K562 (cell line): Measurements from ENCODE around the gene RPS28. TPM values are rescaled to one million over a fixed set of nuclear protein-coding genes. Genes with fewer than 3 reads are reported as not detected.

ENCODE experiments used
- CHCHD3 ChIP-seq: fragments of 250-450 bp; sonication (Bioruptor Pico); IDR thresholded peaks from 2 replicates; pipeline ENCODE4 v2.1.2; 2022; ENCODE audit warnings: mild to moderate bottlenecking
- GATA2 ChIP-seq: sonication (generic); formaldehyde crosslinking; IDR thresholded peaks from 2 replicates; pipeline ENCODE4 v1.4.0; 2020; ENCODE audit warnings: mild to moderate bottlenecking, missing genetic modification reagents
- GATAD2A ChIP-seq: fragments of 450-650 bp; IDR thresholded peaks from 2 replicates; pipeline ENCODE4 v1.6.1; 2017
- HBP1 ChIP-seq: fragments of 450-650 bp; formaldehyde crosslinking; IDR thresholded peaks from 2 replicates; pipeline ENCODE4 v1.4.0; 2022; ENCODE audit warnings: missing genetic modification characterization
- HDGF ChIP-seq: fragments of 450-650 bp; IDR thresholded peaks from 2 replicates; pipeline ENCODE4 v1.6.1; 2016
- HMG20A ChIP-seq: fragments of 450-650 bp; formaldehyde crosslinking; conservative IDR thresholded peaks from 2 replicates; pipeline ENCODE4 v1.4.0; 2020; ENCODE audit warnings: mild to moderate bottlenecking, mixed read lengths
- MAFG ChIP-seq: fragments of 450-650 bp; conservative IDR thresholded peaks from 2 replicates; pipeline ENCODE4 v1.6.1; 2016; ENCODE audit warnings: missing genetic modification characterization, missing compliant biosample characterization
- MAZ ChIP-seq, 2 experiments: fragments of 450-650 bp in 1 of 2; sonication (generic) in 1 of 2; formaldehyde crosslinking; IDR thresholded peaks in 1 of 2; conservative IDR thresholded peaks in 1 of 2; 2 replicates each; pipeline versions ENCODE4 v1.4.0 to v1.5.0; 2020; ENCODE audit warnings: mild to moderate bottlenecking in 1 of 2, missing genetic modification reagents in 1 of 2
- MLLT1 ChIP-seq, 2 experiments: fragments of 450-650 bp; IDR thresholded peaks; 2 replicates each; pipeline ENCODE4 v1.6.1; 2016
- NFIX ChIP-seq: fragments of 250-450 bp; sonication (Bioruptor Pico); IDR thresholded peaks from 2 replicates; pipeline ENCODE4 v1.4.0; 2020; ENCODE audit warnings: low read depth, mild to moderate bottlenecking, moderate library complexity
- NR2C2 ChIP-seq, 2 experiments: fragments of 200-800 bp in 1 of 2; sonication (Bioruptor generic) in 1 of 2; sonication (generic) in 1 of 2; formaldehyde crosslinking in 1 of 2; IDR thresholded peaks; 2 replicates each; pipeline versions ENCODE4 v1.6.1 to v1.8.0; 2016 to 2022; ENCODE audit warnings: mild to moderate bottlenecking in 1 of 2, missing compliant biosample characterization in 1 of 2, missing genetic modification characterization in 1 of 2, missing genetic modification reagents in 1 of 2
- RB1 ChIP-seq: fragments of 450-650 bp; IDR thresholded peaks from 2 replicates; pipeline ENCODE4 v1.6.1; 2017; ENCODE audit warnings: low read depth, mild to moderate bottlenecking
- RREB1 ChIP-seq: fragments of 250-450 bp; sonication (Bioruptor Pico); IDR thresholded peaks from 2 replicates; pipeline ENCODE4 v1.4.0; 2020
- SRF ChIP-seq, 2 experiments: fragments of 250-450, 450-650 bp in 1 of 2; sonication (Bioruptor Pico) in 1 of 2; sonication (generic) in 1 of 2; formaldehyde crosslinking; IDR thresholded peaks; 2 replicates each; pipeline versions ENCODE4 v1.5.0 to v1.5.1; 2020 to 2022; ENCODE audit warnings: mild to moderate bottlenecking in 1 of 2, missing genetic modification reagents in 1 of 2
- ZBTB5 ChIP-seq: fragments of 450-650 bp; IDR thresholded peaks from 2 replicates; pipeline ENCODE4 v1.6.1; 2017; ENCODE audit warnings: antibody characterized with exemption
- ZNF583 ChIP-seq: fragments of 250-450 bp; sonication (Bioruptor Pico); IDR thresholded peaks from 2 replicates; pipeline ENCODE4 v1.4.0; 2020
- polyA plus RNA-seq, 8 experiments: library from polyadenylated mRNA; depleted of rRNA in 4 of 8; stranded (reverse) in 5 of 8; unstranded in 3 of 8; fragments of >200 nt; fragmentation: Nextera tagmentation in 2 of 8; fragmentation: Illumina TruSeq in 1 of 8; extraction: Ambion mirVana in 2 of 8; extraction: Trizol in 1 of 8; gene quantifications; 2 replicates each; pipeline versions ENCODE4 v1.2.1 to v1.2.3, GENCODE V29; 2011 to 2014; ENCODE audit warnings: inconsistent platforms in 1 of 8, missing spikeins in 1 of 8
- total RNA-seq, 7 experiments: library from RNA; depleted of rRNA in 6 of 7; stranded (reverse); fragments of >200 nt in 6 of 7; fragmentation: Illumina TruSeq in 2 of 7; extraction: Trizol in 2 of 7; gene quantifications; 2 replicates each; pipeline versions ENCODE4 v1.2.1 to v1.2.3, GENCODE V29; 2011 to 2021; ENCODE audit warnings: low replicate concordance in 1 of 7

Gene RPS28
- total and polyA plus RNA-seq, 9 of the 15 experiments (the other 6 are each of a cell fraction or from before 2014, with no cell fraction given) = 165 to 2,827 (median 1,303) TPM

- TF ChIP-seq GATAD2A = no peak
- peak; percentile 75 for TF ChIP-seq RB1
- no peak for TF ChIP-seq RREB1 (CRISPR knock-in tag)
- no peak for TF ChIP-seq GATA2 (CRISPR knock-in tag)
- TF ChIP-seq NFIX (CRISPR knock-in tag) = no peak
- 0 out of 2 replicates have a peak, but pooled peaks have one; percentile 15 for TF ChIP-seq CHCHD3
- TF ChIP-seq MLLT1 (IDR thresholded peaks at IDR 0.05) = peak in 1 of 2 experiments; percentile 47; a peak in 1 of 4 replicates
- no peak; the same call in 1 of the 2 replicates for TF ChIP-seq HDGF
- TF ChIP-seq NR2C2 (CRISPR knock-in tag; IDR thresholded peaks at IDR 0.05) = no peak
- TF ChIP-seq NR2C2 (tag; IDR thresholded peaks at IDR 0.05) = peak; percentile 64
- no peak for TF ChIP-seq MAFG (tag)
- peak; percentile 34 to 73; a peak in 2 of 4 replicates for TF ChIP-seq MAZ (CRISPR knock-in tag; conservative IDR thresholded peaks at IDR 0.05 in 1 of 2, IDR thresholded peaks at IDR 0.05 in 1 of 2)
- TF ChIP-seq SRF (CRISPR knock-in tag; IDR thresholded peaks at IDR 0.05) = no peak; a peak in 1 of 4 replicates
- TF ChIP-seq ZNF583 (CRISPR knock-in tag) = no peak; the same call in 1 of the 2 replicates
- TF ChIP-seq HBP1 (CRISPR knock-in tag) = no peak
- TF ChIP-seq HMG20A (CRISPR knock-in tag) = no peak
- TF ChIP-seq ZBTB5 = no peak
These were observed at the start of gene RPS28, which contains the start of gene NDUFA7 (continued) for GRCh38 chr19:8321067-8321985.
